Left hindlimb (tissue), 1 donor: Measurements from ENCODE around the gene CRLF1.

Experiments used
- DNase-seq: peaks from one replicate; pipeline ENCODE4 v3.0.0-alpha.2; 2018

The CRLF1 gene

DNA sequence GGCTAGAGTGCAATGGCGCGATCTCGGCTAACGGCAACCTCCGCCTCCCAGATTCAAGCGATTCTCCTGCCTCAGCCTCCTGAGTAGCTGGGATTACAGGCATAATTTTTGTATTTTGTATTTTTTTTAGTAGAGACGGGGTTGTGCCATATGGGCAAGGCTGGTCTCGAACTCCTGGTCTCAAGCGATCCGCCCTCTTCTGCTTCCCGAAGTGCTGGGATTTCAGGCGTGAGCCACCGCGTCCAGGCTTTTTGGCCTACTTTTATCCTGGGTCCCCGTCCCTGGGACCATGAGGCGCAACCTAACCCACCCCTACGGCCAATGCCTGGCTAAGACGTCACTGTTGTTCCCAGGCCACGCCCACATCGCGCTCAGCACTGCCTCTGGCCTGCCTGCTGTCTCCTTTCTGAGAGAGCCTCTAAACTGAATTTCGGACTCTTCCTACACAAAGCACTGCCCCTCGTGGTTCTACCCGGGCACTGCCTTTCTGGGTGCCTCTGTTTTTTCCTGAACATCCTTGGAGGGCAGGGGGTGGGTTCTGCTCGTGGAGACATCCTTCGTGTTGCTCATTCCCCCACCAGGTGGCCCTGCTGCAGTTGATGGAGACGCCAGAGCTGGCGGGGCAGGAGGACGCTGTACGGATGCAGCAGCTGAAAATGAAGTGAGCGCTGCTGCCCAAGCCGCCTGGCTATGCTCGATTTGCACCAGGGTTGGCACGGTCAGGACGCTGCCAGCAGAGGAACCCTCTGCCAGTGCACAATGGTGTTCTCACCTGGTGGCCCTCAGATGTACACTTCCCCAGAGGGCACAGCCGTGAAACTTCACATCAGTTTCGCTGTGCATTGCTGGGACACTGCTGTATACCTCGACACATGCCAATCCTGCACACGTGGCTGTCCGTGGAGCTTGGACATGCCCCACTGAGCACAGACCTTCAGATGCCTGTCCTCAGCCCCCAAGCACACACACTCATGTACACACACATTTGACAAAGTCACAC, 16.0 kb downstream of the CRLF1 start:
- peak; percentile 92 for DNase-seq

DNA sequence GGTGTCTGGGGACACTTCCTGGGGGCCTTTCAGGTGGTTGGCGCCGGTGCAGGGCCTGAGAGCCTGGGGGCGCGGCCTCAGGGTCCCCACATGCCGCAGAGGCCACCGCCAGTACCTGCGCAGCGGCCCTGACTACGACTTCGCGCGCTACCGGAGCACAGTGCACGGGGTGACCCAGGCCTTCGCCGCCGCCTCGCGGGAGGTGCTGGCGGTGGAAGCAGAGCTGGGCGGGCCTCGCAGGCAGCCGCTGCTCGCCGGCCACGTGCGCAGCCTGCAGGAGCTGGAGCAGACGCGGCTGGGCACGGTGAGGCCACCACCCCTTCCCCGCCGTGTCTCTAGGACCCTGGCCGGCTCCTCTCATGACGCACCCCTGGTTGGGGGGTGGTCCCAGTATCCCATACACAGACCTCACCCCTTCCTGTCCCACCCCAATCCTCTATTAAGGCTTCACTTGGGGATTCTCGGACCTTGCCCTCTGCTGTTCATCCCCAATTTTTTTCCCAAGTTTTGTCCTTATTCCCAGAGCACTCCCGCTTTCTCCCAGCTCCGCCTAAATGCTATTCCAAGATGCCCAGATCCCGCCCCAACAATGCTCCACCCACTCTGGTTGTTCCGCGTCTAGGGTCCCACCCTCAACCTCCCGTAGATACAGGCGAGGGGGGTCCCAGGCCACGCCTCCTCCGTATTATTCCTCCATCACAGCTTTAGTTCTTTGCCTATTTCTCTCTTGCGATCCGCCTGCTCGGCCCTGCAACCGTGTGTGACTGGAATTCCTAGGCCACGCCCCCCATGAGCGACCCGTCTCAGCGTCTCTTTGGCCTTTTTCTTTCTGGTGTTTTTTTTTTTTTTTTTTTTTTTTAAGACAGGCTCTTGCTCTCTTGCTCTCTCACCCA, 17.0 kb downstream of the CRLF1 start:
- DNase-seq = peak; percentile 84

DNA sequence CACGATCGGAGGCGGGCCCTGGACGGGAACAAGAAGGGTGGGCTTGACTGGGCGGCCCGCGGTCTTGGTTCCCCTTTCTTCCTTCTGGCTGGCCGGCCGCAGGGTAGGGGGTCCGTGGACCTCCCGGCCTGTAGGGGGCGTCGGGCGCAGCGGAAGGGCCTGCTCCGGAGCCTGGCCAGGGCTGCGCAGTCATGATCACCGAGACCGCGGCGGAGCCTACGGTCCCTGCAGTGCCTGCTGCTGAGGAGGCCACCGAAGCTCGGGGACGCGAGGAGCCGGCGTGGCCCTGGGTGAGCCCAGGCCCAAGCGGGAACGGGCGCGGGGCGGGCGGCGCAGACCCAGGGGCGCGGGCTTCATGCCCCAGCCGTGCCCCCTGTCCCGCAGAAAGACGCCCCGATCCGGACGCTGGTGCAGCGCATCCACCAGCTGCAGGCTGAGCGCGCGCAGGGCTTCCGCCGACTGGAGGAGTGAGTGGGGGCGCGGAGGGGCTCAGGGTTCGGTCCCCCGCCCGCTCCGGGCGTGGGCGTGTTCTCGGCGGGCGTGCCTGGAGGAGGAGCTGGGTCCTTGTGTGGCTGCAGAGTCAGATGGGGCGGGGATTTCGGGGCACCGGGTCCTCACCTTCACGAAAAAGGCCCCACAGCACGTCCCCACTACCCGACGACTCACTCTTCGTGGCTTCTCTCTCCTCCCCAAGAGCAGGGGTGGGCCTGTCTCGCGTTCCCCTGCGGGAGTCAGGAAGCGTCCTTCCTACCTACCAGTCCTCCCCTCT, 17.8 kb downstream of the CRLF1 start, which contains the start of gene REX1BD:
Gene REX1BD, plus strand, starts transcription at position 188 of the 769 bp plus-strand sequence. Its CDS starts 4 bp downstream, at position 192.
- DNase-seq = peak; percentile 91

DNA sequence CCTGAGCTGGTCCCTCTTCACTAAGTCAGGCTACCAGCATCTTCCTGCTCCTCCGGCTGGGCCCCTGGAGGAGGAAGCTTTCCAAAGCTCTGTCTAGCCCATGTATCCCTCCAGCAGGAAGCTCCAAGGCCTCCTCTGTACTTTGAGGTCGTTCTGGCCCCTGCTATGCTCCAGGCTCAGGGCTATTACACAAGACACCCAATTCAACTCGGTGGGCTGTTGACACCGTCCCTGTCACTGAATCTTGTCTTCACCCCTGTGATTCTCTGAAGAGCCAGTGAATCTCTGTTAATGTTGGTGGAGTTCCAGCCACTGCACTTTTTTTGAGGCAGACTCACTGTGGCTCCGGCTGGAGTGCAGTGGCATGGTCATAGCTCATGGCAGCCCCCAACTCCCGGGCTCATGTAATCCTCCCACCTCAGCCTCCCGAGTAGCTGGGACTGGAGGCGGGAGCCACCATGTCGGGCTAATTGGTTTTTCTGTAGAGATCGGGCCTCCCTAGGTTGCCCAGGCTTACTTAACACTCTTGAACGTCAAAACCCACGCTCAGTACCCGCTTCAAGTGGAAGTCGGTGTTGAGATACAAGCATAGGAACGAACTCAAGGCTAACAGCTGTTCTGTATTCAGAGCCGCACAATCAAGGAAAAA, 18.5 kb downstream of the CRLF1 start:
- no peak for DNase-seq

DNA sequence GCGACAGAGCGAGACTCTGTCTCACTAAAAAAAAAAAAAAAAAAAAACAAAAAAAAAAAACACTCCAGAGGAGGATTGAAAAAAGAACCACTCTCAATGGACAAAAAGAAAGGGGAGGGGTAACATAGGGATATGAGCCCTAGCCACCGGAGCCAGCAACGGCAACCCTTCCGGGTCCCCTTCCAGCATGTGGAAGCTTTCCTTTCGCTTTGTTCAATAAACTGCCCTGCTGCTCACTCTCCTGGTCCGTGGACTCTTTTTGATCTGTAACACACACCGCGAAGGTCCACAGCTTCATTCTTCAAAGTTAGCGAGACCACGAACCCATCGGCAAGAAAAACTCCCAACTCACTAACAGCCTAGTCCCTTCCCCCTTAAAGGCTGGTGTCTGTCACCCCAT, 19.0 kb downstream of the CRLF1 start:
- no peak for DNase-seq

DNA sequence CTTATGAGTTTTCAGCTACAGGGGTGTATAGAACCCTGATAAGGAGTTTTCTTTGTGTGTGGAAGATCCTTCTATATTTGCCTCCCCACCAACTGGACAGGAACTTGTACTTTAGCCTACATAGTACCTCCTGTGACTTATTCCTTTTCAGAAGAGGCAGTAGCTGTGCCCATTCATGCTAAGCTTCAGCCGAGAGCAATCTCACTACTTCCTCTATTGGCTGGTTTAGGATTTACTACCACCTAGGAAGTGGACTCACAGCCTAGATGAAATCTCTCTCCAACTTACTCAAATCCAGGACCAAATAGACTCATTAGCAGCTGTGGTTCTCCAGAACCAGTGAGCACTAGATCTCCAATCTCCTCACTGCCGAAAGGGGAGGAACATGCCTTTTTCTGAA, 20.3 kb downstream of the CRLF1 start:
- no peak for DNase-seq

DNA sequence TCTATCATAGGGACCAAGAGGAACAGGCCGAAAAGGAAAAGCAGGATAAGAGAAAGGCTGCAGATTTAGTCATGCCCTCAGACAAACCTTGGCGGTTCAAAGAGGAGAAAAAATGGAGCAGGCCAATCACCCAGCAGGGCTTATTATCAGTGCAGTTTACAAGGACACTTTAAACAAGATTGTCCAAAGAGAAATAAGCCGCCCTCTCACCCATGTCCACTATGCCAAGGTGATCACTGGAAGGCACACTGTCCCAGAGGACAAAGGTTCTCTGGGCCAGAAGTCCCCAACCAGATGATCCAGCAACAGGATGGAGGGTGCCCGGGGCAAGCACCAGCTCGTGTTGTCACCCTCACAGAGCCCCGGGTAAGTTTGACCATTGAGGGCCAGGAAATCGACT, 26.3 kb downstream of the CRLF1 start:
- DNase-seq = no peak

DNA sequence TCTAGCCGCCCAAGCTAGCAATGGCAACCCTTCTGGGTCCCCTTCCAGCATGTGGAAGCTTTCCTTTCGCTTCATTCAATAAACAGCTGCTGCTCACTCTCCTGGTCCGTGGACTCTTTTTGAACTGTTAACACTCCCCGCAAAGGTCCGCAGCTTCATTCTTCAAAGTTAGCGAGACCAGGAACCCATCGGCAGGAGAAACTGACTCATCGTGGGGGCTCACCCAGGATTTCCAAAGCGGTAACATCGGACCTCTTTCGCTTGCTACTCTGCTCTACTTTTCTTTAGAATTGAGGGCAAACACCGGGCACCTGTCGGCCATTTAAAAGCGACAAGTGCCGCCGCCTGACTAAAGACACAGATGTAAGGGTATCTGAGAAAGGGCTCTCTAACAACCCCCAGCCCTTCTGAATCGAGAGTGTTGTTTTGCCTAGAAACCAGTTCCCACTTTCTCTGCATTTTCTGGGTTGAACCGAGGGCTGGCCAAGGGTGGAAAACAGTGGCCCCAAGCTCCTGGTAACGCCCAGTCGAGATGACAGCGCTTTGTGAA, 29.2 kb downstream of the CRLF1 start:
- DNase-seq = no peak

DNA sequence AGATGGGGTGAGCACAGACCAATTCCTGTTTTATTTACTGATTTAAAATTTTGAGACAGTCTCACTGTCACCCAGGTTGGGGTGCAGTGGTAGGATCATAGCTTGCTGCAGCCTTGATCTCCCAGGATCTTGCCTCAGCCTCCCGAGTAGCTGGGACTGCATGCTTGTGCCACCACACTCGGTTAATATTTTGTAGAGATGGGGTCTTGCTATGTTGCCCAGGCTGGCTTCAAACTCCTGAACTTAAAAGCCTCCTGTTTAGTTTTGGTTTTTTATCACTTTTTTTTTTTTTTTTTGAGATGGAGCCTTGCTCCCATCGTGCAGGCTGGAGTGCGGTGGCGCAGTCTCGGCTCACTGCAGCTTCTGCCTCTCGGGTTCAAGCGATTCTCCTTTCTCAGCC, 30.2 kb downstream of the CRLF1 start:
- DNase-seq = no peak

DNA sequence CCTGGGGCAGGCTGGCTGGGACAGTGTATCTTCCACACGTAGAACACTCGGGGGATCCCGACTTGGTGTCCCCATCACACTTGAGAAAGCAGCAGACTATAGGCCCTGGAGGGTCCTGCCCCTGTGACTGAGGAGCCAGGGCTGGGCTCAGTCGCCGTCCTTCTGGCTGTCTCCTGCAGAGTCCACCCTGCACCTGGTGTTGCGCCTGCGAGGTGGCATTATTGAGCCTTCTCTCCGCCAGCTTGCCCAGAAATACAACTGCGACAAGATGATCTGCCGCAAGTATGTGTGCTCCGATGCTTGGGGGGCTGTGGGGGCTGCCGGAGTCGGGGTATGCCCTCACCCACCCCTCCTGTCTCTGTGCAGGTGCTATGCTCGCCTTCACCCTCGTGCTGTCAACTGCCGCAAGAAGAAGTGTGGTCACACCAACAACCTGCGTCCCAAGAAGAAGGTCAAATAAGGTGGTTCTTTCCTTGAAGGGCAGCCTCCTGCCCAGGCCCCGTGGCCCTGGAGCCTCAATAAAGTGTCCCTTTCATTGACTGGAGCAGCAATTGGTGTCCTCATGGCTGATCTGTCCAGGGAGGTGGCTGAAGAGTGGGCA, 31.8 kb downstream of the CRLF1 start:
- DNase-seq = no peak

DNA sequence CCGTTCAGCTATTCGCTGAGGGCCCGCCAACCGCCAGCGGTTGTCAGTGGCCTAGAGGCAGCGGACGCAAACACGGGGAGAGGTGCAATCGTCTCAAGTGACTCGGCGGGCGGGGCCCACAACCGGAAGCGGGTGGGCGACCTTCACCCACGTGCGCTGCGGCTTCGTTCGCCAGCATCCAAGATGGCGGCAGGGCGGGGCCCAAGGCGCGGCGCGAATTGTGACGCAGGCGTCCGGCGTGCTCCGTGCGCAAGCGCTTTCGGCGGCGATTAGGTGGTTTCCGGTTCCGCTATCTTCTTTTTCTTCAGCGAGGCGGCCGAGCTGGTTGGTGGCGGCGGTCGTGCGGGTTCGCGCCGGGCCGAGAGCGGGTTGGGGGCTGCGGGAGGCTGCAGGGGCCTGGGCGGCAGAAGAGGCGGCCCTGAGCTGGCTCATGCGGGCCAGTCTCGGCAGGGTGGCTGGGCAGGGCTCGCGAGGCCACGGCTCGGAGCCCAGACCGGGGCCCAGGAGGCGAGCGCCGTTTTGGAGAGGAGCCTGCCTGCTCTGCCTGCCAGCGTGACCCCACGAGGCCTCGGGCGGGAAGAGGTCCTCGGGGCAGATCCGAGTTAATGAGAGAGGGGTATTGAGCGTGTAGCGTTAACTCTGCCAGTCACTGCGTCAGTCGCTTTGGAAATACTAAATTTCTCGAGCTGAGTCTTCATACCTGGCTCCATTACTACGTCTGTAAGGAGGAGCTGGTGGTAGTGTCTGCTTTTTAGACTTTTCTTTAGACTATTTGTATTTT, 34.8 kb downstream of the CRLF1 start, which contains the start of gene UBA52:
Gene UBA52, plus strand, starts transcription at position 294 of the 781 bp plus-strand sequence. CDS start 1,444 bp downstream, outside the sequence.
- DNase-seq = peak; percentile 98

DNA sequence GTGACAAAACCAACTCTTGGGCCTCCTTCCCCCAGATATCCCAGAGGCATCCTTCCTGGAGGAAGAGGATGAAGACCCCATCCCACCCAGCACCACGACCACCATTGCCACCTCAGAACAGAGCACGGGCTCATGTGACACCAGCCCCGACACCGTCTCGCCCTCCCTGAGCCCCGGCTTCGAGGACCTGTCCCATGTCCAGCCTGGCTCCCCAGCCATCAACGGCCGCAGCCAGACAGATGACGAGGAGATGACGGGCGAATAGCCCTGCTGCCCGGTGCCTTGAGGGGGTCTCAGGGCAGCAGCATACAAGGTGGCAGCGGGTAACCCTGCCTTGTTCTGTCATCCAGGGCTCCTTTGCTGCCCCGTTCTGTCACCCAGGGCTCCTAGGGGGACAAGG, 38.2 kb downstream of the CRLF1 start:
- no peak for DNase-seq

DNA sequence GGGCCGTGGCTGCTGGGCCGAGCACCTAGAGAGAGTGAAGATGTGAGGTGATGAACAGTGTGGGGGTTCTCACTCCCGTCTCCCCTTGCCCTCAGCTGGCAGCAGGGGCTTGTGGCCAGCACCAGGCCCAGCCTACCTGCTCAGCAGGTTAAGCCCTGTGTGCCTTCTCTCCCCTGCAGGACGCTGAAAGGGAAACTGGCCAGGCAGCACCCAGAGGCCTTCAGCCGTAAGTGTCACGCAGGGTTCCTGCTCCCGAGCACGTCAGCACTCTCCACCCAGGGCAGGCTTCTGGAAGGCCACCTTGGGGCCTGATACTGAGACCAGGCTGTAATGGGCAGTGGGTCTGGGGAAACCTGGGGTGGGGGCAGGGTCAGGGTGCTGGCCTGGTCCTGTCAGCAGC, 39.6 kb downstream of the CRLF1 start:
- DNase-seq = no peak

DNA sequence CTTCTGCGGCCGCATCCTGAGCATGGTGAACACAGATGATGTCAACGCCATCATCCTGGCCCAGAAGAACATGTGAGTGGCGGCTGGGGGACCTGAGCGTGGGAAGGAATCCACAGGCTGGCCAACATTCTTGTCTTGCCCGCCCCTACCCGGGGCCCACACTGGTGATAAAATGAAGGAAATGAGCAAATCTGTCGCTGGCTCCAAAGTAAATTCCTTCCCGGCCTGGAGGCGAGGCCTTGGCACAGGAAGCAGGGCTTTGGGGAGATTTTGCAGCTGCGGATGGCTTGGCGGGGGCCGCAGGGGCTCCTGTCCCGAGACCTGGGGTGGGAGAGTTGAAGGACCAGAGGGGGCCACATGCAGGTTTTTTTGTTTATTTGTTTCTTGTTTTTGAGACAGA, 44.5 kb downstream of the CRLF1 start:
- peak; percentile 83 for DNase-seq

DNA sequence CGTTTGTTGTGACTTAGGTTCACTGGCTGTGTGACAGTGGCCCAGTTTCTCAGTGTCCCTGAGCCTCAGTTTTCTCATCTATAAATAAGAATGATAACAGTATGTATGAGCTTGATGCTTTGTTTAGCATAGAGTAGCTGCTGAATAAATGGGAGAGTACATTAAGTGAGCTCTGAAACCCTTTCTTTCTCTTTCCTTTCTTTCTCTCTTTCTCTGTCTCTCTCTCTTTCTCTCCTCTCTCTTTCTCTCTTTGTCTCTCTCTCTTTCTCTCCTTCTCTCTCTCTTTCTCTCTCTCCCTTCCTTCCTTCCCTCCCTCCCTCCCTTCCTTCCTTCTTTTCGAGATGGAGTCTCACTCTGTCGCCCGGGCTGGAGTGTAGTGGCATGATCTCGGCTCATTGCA, 46.9 kb downstream of the CRLF1 start:
- DNase-seq = no peak

DNA sequence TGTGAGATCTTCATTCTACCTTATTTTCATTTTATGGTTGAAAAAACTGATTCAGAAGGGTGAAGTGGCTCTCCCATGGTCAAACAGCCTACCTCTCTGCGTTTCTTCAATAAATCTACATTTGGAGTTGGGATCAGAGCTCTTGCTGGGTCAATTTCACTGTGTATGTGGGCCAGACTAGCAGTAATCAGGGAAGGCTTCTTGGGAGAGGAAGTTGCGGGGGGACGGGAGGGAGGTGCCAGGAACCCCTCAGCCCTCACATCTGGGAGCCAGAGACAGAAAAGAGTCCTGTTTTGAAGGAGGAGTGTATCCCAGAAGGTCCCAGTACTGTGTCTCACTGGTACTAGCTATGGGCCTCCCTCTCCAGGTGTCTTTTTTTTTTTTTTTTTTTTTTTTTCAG, 48.0 kb downstream of the CRLF1 start:
- DNase-seq = no peak

DNA sequence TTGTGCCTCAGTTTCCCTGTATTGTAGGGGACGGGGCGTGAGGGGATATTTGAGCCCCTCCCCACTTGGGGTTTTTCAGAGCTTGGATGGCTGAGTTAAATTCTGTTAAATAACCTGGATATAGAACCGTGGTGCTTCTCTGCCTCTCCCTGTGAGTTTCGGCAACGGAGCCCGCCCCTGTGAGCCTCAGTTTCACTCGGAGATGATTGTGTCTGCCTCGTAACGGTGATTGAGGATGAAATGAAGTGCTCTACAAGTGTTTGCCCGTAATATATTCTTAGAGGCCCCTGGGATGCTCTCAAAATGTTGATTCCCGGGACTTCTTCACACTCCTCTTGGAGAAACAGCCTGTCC, 48.4 kb downstream of the CRLF1 start:
- no peak for DNase-seq

DNA sequence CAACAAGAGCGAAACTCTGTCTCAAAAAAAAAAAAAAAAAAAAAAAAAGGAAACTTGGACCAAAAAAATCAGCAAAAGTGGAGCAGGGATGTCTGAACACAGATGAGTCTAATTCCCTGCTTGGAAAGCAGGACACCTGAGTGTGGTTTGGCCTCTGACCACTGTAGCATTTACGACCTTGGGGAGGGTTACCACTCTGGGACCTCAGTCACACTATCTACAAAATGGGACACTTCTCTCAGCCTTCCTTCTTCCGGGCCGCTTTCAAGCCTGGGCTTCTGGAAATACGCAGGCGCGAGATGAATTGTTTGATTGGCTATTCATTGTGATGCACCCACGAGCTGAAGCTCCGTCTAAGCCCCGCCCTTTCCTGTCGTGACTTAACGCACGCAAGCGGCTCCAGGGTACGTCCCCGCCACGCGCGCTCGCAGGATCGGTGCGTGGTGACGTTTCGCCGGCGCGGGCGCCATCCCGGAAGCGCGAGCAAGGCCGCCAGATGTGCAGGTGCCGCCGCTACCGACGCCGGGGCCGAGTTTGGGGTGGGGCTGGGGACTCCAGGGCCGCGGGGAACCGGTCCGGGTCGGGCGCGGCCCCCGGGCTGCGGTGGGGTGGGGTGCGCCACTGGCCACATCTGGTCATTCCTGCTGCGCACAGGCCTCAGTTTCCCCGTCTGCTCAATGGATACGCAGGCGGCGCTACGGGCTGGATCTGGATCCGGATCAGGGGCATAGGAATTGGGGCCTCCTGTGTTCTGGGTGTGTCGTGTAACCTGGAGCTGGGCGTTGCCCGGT, 49.0 kb downstream of the CRLF1 start, which contains the start of gene KXD1:
Gene KXD1, plus strand, starts transcription at position 460 of the 791 bp plus-strand sequence. CDS start 4,187 bp downstream, outside the sequence.
- peak; percentile 96 for DNase-seq

DNA sequence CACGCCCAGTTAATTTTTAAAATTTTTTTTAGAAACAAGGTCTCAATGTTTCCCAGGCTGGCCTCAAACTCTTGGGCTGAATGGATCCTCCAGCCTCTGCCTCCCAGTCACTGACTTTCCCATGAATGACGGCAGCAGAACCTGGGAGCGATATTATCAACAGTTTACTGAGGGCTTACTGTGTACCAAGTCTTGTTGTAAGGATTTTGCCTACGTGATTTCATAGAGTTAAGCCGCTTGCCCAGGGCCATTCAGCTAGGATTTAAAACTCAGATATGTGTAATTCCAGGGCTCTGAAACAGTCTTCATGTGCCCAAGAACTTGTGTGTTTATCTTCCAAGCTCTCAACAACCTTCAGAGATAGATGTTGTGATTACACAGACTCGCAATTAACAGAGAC, 55.0 kb downstream of the CRLF1 start:
- no peak for DNase-seq
